HepG2 (cell line): ENCODE measurements around the gene VPS52. TPM values are rescaled to one million over a fixed set of nuclear protein-coding genes. Genes with fewer than 3 reads are reported as not detected.

Experiments
- ARID2 ChIP-seq: sonication (generic); formaldehyde crosslinking; IDR thresholded peaks from 2 replicates; pipeline ENCODE4 v1.8.1; 2022; ENCODE audit warnings: mild to moderate bottlenecking, missing genetic modification reagents, borderline replicate concordance
- HMG20A ChIP-seq: IDR thresholded peaks from 2 replicates; pipeline ENCODE4 v1.6.1; 2016; ENCODE audit warnings: borderline replicate concordance
- IKZF4 ChIP-seq: sonication (generic); formaldehyde crosslinking; IDR thresholded peaks from 2 replicates; pipeline ENCODE4 v1.5.1; 2020; ENCODE audit warnings: borderline replicate concordance, mild to moderate bottlenecking, low read depth, missing genetic modification reagents; ENCODE audit errors: not compliant biosample characterization
- NAIF1 ChIP-seq: sonication (generic); formaldehyde crosslinking; IDR thresholded peaks from 2 replicates; pipeline ENCODE4 v1.5.0; 2020; ENCODE audit warnings: mild to moderate bottlenecking, missing genetic modification reagents, borderline replicate concordance
- NR2F6 ChIP-seq, 2 experiments: IDR thresholded peaks; 2 replicates each; pipeline ENCODE4 v1.6.1; 2016; ENCODE audit warnings: antibody characterized with exemption in 1 of 2, mild to moderate bottlenecking in 1 of 2
- NRL ChIP-seq: sonication (generic); formaldehyde crosslinking; IDR thresholded peaks from 2 replicates; pipeline ENCODE4 v1.5.0; 2020; ENCODE audit warnings: missing genetic modification reagents, mild to moderate bottlenecking, moderate library complexity, borderline replicate concordance
- ZFP82 ChIP-seq: sonication (generic); formaldehyde crosslinking; IDR thresholded peaks from 2 replicates; pipeline ENCODE4 v1.5.1; 2020; ENCODE audit warnings: mild to moderate bottlenecking, missing genetic modification reagents, borderline replicate concordance
- ZNF160 ChIP-seq: sonication (generic); formaldehyde crosslinking; IDR thresholded peaks from 2 replicates; pipeline ENCODE4 v1.8.0; 2022; ENCODE audit warnings: mild to moderate bottlenecking, inconsistent platforms, missing genetic modification reagents
- ZNF782 ChIP-seq: sonication (generic); formaldehyde crosslinking; IDR thresholded peaks from 2 replicates; pipeline ENCODE4 v1.4.0; 2020; ENCODE audit warnings: missing genetic modification reagents, mild to moderate bottlenecking, borderline replicate concordance
- polyA plus RNA-seq, 8 experiments: library from polyadenylated mRNA; depleted of rRNA in 3 of 8; stranded (reverse) in 7 of 8; unstranded in 1 of 8; fragments of >200 nt; fragmentation: Illumina TruSeq in 4 of 8; extraction: Trizol in 4 of 8; gene quantifications; 2 replicates each; pipeline versions ENCODE4 v1.2.1 to v1.2.3, GENCODE V29; 2011 to 2016; ENCODE audit warnings: low read depth in 4 of 8, missing spikeins in 1 of 8, mixed read lengths in 1 of 8; ENCODE audit not compliant: insufficient read depth in 1 of 8
- total RNA-seq, 5 experiments: library from RNA; depleted of rRNA; stranded (reverse); fragments of >200 nt; fragmentation: Illumina TruSeq; extraction: Trizol; gene quantifications; 2 replicates each; pipeline ENCODE4 v1.2.3, GENCODE V29; 2016; ENCODE audit warnings: low read depth in 1 of 5
- TF ChIP-seq, protein P1 (sequence below): fragments of 450-650 bp; IDR thresholded peaks from 2 replicates; pipeline ENCODE4 v1.6.1; 2016
- TF ChIP-seq, protein P2 (sequence below): sonication (generic); formaldehyde crosslinking; IDR thresholded peaks from 2 replicates; pipeline ENCODE4 v1.4.0; 2020; ENCODE audit warnings: missing genetic modification reagents, borderline replicate concordance
- TF ChIP-seq, protein P3 (sequence below): sonication (generic); formaldehyde crosslinking; IDR thresholded peaks from 2 replicates; pipeline ENCODE4 v1.5.1; 2020; ENCODE audit warnings: missing genetic modification reagents, mild to moderate bottlenecking, borderline replicate concordance
- TF ChIP-seq, protein P4 (sequence below): sonication (generic); formaldehyde crosslinking; IDR thresholded peaks from 2 replicates; pipeline ENCODE4 v1.4.0; 2020; ENCODE audit warnings: missing genetic modification reagents

Gene VPS52
- total and polyA plus RNA-seq, 2 of the 13 experiments (the other 11 are each of a cell fraction or from before 2014, with no cell fraction given): 48.9 to 85.5 TPM

DNA sequence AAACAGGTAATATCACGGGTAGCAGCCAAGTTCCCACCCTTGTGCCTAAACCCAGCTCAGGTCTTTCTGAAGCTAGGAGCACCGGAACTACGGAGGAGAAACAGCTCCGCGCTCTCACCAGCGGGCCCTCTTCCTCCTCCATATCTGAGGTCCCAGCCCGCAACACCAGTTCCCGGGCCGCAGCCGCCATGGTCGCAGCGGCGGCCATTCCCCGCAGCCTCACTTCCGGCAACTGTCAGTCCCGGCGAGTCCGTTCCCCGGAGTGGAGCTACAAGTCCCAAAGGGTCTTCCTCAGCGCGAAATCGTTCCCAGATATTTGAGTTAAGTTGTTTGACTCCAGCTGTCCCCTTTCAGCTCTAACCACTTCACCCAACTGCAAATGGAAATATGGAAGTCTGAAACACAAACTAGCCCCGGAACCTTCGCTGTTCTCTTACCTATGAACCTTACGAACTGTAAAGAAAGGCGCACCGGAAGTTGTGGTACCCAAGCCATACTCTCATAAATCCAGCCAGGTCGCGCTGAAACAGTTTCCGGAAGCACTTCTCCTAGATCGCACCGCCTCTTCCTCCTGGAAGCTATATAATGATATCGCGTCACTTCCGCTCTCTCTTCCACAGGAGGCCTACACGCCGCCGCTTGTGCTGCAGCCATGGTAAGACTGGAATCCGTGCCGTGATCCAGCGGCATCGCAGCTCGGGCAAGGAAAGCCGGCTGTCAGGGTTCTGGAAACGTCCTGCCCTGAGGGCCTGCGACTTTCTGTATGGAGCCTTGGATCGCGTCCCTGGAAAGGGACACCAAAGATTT, at the start of gene VPS52, which contains the start of gene RPS18 (continued):
- TF ChIP-seq, protein P1, sequence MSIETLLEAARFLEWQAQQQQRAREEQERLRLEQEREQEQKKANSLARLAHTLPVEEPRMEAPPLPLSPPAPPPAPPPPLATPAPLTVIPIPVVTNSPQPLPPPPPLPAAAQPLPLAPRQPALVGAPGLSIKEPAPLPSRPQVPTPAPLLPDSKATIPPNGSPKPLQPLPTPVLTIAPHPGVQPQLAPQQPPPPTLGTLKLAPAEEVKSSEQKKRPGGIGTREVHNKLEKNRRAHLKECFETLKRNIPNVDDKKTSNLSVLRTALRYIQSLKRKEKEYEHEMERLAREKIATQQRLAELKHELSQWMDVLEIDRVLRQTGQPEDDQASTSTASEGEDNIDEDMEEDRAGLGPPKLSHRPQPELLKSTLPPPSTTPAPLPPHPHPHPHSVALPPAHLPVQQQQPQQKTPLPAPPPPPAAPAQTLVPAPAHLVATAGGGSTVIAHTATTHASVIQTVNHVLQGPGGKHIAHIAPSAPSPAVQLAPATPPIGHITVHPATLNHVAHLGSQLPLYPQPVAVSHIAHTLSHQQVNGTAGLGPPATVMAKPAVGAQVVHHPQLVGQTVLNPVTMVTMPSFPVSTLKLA: peak; percentile 69
- TF ChIP-seq NRL: peak; percentile 86; the same call in 1 of the 2 replicates
- peak; percentile 40 for TF ChIP-seq ZNF160 (CRISPR knock-in tag)
- TF ChIP-seq ZNF782 (CRISPR knock-in tag): peak; percentile 53; the same call in 1 of the 2 replicates
- 0 out of 2 replicates have a peak, but pooled peaks have one; percentile 33 for TF ChIP-seq NR2F6 (IDR thresholded peaks at IDR 0.05)
- peak; percentile 17; the same call in 1 of the 2 replicates for TF ChIP-seq NR2F6 (CRISPR knock-in tag; IDR thresholded peaks at IDR 0.05)
- TF ChIP-seq, protein P2, sequence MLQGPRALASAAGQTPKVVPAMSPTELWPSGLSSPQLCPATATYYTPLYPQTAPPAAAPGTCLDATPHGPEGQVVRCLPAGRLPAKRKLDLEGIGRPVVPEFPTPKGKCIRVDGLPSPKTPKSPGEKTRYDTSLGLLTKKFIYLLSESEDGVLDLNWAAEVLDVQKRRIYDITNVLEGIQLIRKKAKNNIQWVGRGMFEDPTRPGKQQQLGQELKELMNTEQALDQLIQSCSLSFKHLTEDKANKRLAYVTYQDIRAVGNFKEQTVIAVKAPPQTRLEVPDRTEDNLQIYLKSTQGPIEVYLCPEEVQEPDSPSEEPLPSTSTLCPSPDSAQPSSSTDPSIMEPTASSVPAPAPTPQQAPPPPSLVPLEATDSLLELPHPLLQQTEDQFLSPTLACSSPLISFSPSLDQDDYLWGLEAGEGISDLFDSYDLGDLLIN: peak; percentile 48
- TF ChIP-seq, protein P3, sequence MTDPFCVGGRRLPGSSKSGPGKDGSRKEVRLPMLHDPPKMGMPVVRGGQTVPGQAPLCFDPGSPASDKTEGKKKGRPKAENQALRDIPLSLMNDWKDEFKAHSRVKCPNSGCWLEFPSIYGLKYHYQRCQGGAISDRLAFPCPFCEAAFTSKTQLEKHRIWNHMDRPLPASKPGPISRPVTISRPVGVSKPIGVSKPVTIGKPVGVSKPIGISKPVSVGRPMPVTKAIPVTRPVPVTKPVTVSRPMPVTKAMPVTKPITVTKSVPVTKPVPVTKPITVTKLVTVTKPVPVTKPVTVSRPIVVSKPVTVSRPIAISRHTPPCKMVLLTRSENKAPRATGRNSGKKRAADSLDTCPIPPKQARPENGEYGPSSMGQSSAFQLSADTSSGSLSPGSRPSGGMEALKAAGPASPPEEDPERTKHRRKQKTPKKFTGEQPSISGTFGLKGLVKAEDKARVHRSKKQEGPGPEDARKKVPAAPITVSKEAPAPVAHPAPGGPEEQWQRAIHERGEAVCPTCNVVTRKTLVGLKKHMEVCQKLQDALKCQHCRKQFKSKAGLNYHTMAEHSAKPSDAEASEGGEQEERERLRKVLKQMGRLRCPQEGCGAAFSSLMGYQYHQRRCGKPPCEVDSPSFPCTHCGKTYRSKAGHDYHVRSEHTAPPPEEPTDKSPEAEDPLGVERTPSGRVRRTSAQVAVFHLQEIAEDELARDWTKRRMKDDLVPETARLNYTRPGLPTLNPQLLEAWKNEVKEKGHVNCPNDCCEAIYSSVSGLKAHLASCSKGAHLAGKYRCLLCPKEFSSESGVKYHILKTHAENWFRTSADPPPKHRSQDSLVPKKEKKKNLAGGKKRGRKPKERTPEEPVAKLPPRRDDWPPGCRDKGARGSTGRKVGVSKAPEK: 0 out of 2 replicates have a peak, but pooled peaks have one; percentile 70
- TF ChIP-seq IKZF4: peak; percentile 94
- TF ChIP-seq, protein P4, sequence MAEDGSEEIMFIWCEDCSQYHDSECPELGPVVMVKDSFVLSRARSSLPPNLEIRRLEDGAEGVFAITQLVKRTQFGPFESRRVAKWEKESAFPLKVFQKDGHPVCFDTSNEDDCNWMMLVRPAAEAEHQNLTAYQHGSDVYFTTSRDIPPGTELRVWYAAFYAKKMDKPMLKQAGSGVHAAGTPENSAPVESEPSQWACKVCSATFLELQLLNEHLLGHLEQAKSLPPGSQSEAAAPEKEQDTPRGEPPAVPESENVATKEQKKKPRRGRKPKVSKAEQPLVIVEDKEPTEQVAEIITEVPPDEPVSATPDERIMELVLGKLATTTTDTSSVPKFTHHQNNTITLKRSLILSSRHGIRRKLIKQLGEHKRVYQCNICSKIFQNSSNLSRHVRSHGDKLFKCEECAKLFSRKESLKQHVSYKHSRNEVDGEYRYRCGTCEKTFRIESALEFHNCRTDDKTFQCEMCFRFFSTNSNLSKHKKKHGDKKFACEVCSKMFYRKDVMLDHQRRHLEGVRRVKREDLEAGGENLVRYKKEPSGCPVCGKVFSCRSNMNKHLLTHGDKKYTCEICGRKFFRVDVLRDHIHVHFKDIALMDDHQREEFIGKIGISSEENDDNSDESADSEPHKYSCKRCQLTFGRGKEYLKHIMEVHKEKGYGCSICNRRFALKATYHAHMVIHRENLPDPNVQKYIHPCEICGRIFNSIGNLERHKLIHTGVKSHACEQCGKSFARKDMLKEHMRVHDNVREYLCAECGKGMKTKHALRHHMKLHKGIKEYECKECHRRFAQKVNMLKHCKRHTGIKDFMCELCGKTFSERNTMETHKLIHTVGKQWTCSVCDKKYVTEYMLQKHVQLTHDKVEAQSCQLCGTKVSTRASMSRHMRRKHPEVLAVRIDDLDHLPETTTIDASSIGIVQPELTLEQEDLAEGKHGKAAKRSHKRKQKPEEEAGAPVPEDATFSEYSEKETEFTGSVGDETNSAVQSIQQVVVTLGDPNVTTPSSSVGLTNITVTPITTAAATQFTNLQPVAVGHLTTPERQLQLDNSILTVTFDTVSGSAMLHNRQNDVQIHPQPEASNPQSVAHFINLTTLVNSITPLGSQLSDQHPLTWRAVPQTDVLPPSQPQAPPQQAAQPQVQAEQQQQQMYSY (CRISPR knock-in tag): peak; percentile 89
- TF ChIP-seq NAIF1 (CRISPR knock-in tag): no peak; the same call in 1 of the 2 replicates
- TF ChIP-seq ARID2: peak; percentile 97
- no peak for TF ChIP-seq HMG20A (CRISPR knock-in tag)
- TF ChIP-seq ZFP82 (CRISPR knock-in tag): 0 out of 2 replicates have a peak, but pooled peaks have one; percentile 11
